ENCODE results near the gene VWA8. TPM values are rescaled to one million over a fixed set of nuclear protein-coding genes. Genes with fewer than 3 reads are reported as not detected.
A peak's percentile ranks its signal among the peaks of the same experiment; 100 is the strongest.

VWA8 gene
- total and polyA plus RNA-seq, 10 donors, result 2.7 to 33.6 (median 18.3) TPM

DNA sequence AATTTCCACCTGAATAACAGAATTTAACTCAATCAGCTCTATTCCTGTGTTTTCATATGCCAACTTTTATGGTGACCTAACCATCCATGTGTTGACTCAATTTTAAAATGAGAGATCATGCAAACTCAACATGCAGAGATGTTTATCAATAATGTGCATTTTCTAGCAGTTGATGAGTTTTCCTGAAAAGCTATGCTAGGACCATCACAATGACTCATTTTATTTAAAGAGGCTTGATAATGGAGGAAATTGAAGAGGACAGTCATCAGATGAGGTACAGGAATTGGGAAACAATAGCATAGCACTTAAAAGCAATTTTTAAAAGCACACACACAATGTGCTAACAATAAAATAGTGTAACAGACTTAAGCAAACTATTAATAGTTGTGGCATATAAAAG, 127.1 kb downstream of the VWA8 start:
- intact Hi-C loops (cut with DNase I; ENCODE audit: low total_unique reads), result no loop called here
- Histone ChIP-seq H3K9me3 (no peaks in the 10 kb centered on the region), H3K4me1 (peaks cover 0 to 12% (median 7%) of the 10 kb centered on the region in 6 donors), H3K27me3 (replicated peaks in 1 of 7) (no peaks in the 10 kb centered on the region), H3K27ac (no peak overlapping the region), H3K4me3 (no peak overlapping the region), H3K36me3 (peaks cover 0 to 48% (median 4%) of the 10 kb centered on the region in 6 donors)
- TF ChIP-seq, protein P1, sequence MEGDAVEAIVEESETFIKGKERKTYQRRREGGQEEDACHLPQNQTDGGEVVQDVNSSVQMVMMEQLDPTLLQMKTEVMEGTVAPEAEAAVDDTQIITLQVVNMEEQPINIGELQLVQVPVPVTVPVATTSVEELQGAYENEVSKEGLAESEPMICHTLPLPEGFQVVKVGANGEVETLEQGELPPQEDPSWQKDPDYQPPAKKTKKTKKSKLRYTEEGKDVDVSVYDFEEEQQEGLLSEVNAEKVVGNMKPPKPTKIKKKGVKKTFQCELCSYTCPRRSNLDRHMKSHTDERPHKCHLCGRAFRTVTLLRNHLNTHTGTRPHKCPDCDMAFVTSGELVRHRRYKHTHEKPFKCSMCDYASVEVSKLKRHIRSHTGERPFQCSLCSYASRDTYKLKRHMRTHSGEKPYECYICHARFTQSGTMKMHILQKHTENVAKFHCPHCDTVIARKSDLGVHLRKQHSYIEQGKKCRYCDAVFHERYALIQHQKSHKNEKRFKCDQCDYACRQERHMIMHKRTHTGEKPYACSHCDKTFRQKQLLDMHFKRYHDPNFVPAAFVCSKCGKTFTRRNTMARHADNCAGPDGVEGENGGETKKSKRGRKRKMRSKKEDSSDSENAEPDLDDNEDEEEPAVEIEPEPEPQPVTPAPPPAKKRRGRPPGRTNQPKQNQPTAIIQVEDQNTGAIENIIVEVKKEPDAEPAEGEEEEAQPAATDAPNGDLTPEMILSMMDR (IDR thresholded peaks at IDR 0.05 in 8 of 11, conservative IDR thresholded peaks at IDR 0.05 in 3 of 11), result no peak
- TF ChIP-seq POLR2AphosphoS5 (IDR thresholded peaks at IDR 0.05), result no peak
- no peak for TF ChIP-seq POLR2A (IDR thresholded peaks at IDR 0.05)
- no peak for DNase-seq

DNA sequence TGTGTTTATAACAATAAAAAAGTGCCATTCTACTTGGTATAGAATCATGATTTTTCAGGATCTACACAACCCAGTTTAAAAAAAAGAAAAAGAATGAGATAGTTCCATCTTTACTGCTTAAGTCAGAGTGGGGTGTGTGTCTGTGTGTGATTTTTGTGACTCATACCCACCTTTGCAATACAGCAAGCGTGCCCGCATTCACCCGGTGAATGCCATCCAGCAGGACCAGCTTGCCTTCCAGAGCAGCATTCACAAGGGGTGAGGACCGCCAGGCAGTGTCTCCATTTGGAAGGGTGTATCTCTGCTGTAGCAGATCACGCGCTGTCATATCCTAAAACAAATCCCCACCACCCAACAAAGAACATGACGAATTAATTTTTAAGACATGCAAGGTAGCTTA, 127.7 kb downstream of the VWA8 start:
- intact Hi-C loops (cut with DNase I; ENCODE audit: low total_unique reads), result no loop called here
- no peak for DNase-seq
- Histone ChIP-seq H3K27ac (no peak overlapping the region), H3K9me3 (no peaks in the 10 kb centered on the region), H3K27me3 (replicated peaks in 1 of 7) (no peaks in the 10 kb centered on the region), H3K4me3 (no peak overlapping the region), H3K4me1 (peaks cover 0 to 12% (median 7%) of the 10 kb centered on the region in 6 donors), H3K36me3 (peaks cover 0 to 49% (median 4%) of the 10 kb centered on the region in 6 donors)
- no peak for TF ChIP-seq POLR2A (IDR thresholded peaks at IDR 0.05)
- WGBS, 5 donors, result 96 to 98% (median 97%) methylated on average over 7 of the region's 7 CpGs

DNA sequence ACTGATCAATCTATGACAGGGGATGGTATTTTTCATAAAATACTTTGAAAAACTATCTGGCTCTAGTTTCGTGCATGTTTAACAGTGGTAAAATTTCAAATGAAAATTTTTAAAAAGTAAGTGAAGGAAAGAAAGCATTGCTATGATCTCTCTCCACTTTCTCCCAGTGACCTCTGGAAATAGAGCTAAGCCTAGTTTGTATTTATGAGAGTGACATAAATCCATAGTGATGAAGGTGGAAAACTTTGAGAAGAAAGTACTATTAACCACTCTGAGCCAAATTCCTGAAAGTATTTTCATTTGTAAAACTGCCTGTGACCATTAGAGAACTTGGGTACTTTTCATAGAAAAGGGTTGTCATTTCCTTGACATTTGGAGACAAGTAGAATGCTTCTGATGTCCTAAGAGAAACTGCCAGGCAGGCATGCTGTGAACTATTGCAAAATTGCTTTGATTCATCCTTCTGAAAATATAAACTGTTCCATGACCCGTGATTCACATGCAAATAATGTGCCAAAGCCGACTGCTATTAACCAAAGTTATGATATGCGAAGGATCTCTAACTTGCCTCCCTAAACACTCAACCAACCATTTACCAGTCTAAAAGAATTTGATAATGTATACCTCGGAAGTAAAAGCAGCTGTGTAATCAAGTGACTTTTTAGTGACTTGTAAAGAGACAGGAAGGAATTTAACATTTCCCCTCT, 133.2 kb downstream of the VWA8 start:
- Histone ChIP-seq H3K4me1 (no peaks in the 10 kb centered on the region), H3K36me3 (peaks cover 0 to 54% (median 7%) of the 10 kb centered on the region in 6 donors), H3K4me3 (no peak overlapping the region), H3K27ac (peak overlapping the region in 3 of 8 donors; percentile 14 to 26 (median 24)), H3K27me3 (replicated peaks in 1 of 7) (no peaks in the 10 kb centered on the region), H3K9me3 (no peaks in the 10 kb centered on the region)
- WGBS, 5 donors, result 73 to 78% (median 74%) methylated on average over 5 of the region's 5 CpGs
- intact Hi-C loops (cut with DNase I; ENCODE audit: low total_unique reads), result no loop called here
- DNase-seq, result no peak
- TF ChIP-seq, protein P1 (IDR thresholded peaks at IDR 0.05 in 8 of 11, conservative IDR thresholded peaks at IDR 0.05 in 3 of 11), result no peak
- TF ChIP-seq POLR2AphosphoS5 (IDR thresholded peaks at IDR 0.05), result no peak
- TF ChIP-seq POLR2A (IDR thresholded peaks at IDR 0.05), result no peak

DNA sequence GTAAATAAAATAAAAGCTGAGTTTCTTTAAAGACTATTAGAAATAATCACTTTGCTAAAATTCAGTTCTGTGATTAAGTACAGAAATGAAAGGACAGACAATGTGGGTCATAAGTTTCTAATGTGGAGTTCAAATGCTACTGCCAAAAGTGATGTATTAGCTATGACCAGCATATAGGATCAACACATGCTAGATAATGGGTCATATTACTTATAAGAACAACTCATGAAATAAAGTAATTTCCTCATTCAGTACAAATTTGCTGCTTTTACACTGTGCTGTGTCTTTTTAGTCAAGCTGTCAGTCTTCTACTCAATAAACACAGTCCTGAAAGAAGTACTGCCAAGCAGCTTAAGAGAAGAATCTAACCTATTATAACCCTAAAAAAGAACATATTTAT, 135.2 kb downstream of the VWA8 start:
- intact Hi-C loops (cut with DNase I; ENCODE audit: low total_unique reads), result no loop called here
- no peak overlapping the region for H3K27ac ChIP-seq
- no peaks in the 10 kb centered on the region for H3K9me3 ChIP-seq
- no peaks in the 10 kb centered on the region for H3K27me3 ChIP-seq (replicated peaks in 1 of 7)
- peaks cover 0 to 35% (median 3%) of the 10 kb centered on the region in 6 donors for H3K36me3 ChIP-seq
- no peak for DNase-seq
- no peaks in the 10 kb centered on the region for H3K4me1 ChIP-seq
- TF ChIP-seq, protein P1 (IDR thresholded peaks at IDR 0.05 in 8 of 11, conservative IDR thresholded peaks at IDR 0.05 in 3 of 11), result no peak
- no peak for TF ChIP-seq POLR2AphosphoS5 (IDR thresholded peaks at IDR 0.05)
- TF ChIP-seq POLR2A (IDR thresholded peaks at IDR 0.05), result no peak
- no peak overlapping the region for H3K4me3 ChIP-seq
